Lower leg skin (tissue), 4 donors: Measurements from ENCODE around the gene ZDHHC4. TPM values are rescaled to one million over a fixed set of nuclear protein-coding genes. Genes with fewer than 3 reads are reported as not detected.
"Not testable (repeated sequence)": the region's sequence is repeated elsewhere in the genome, so short reads cannot be mapped to it uniquely, and the experiment has no call there.

Experiments
- DNase-seq, 2 donors: peaks; one replicate each; pipeline ENCODE4 v3.0.0-alpha.2; 2019; ENCODE audit warnings: low spot score in 2 of 2
- H3K4me3 ChIP-seq: fragments of 200-600 bp; sonication (generic); 2 replicates; pipeline ENCODE4 v1.5.1; 2017; ENCODE audit warnings: mild to moderate bottlenecking, low read depth; ENCODE audit not compliant: poor library complexity, severe bottlenecking
- POLR2A ChIP-seq, 2 donors: fragments of 450-650 bp; IDR thresholded peaks; one replicate each; pipeline ENCODE4 v1.6.1; 2016 to 2017; ENCODE audit warnings: antibody characterized with exemption in 2 of 2, mild to moderate bottlenecking in 1 of 2, moderate library complexity in 1 of 2
- WGBS, 2 donors: methylation state at CpG; one replicate each; pipeline ENCODE4 v1.1.5; 2018; 5-methylcytosine and 5-hydroxymethylcytosine counted together
- intact Hi-C: fragments of 100-400 bp; cut with DNase I; formaldehyde crosslinking; loops from one replicate; pipeline ENCODE4 v1.15.0; 2023; ENCODE audit warnings: low total_unique reads
- total RNA-seq, 4 donors: library from RNA; depleted of rRNA; stranded (reverse); fragments of >200 nt; gene quantifications; one replicate each; pipeline ENCODE4 v1.1.0, GENCODE V29; 2016
- TF ChIP-seq, protein P1 (sequence below), 3 donors: fragments of 450-650 bp; IDR thresholded peaks; one replicate each; pipeline ENCODE4 v1.5.1; 2016; ENCODE audit warnings: antibody characterized with exemption in 3 of 3, mild to moderate bottlenecking in 3 of 3, moderate library complexity in 2 of 3

Gene ZDHHC4
- total RNA-seq, 4 donors from 2014 or later, result 18.4 to 30.7 (median 23.3) TPM

DNA sequence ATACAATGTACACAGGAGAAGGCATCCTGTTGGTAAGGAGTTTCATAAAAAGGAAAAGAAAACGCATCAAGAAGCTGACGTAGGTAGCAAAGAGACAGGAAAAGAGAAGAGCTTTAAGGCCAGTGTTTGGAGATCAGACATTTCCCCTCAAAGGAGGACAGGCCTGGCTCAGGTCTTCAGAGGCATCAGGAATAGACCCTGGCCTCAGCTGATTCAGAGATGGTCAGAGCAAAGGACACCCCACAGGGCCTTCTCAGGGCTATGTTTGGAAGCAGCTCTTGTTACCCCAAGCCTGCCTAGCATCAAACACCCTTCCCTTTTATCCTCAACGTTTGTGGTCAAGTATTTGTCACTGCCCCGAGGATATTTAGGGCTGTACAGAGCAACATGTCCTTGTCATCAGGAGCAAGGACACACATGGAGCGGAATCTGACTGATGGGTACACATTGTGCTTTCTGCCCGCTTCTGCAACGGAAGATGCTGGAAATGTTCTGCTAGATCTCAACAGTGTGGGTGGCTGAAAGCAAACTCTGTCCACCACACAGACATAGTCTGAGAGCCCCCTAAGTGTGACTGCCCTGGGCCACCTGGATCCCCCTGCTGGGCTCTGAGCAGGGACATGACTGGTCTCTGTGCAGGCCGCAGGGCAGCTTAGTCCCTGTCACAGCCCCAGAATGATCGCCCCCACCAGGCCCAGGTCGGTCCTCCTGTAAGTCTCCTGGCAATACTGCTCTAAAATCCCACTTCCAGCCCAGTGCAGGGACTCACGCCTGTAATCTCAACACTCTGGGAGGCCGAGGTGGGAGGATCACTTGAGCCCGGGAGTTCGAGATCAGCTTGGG, 1.0 kb upstream of the ZDHHC4 start:
- intact Hi-C loops, result no loop called here
- WGBS, 2 donors, result 83 to 84% methylated on average over 14 of the region's 14 CpGs
- no peak for DNase-seq
- H3K4me3 ChIP-seq, result no peak overlapping the region
- TF ChIP-seq, protein P1, sequence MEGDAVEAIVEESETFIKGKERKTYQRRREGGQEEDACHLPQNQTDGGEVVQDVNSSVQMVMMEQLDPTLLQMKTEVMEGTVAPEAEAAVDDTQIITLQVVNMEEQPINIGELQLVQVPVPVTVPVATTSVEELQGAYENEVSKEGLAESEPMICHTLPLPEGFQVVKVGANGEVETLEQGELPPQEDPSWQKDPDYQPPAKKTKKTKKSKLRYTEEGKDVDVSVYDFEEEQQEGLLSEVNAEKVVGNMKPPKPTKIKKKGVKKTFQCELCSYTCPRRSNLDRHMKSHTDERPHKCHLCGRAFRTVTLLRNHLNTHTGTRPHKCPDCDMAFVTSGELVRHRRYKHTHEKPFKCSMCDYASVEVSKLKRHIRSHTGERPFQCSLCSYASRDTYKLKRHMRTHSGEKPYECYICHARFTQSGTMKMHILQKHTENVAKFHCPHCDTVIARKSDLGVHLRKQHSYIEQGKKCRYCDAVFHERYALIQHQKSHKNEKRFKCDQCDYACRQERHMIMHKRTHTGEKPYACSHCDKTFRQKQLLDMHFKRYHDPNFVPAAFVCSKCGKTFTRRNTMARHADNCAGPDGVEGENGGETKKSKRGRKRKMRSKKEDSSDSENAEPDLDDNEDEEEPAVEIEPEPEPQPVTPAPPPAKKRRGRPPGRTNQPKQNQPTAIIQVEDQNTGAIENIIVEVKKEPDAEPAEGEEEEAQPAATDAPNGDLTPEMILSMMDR (IDR thresholded peaks at IDR 0.05), result no peak
- TF ChIP-seq POLR2A (IDR thresholded peaks at IDR 0.05), result no peak

DNA sequence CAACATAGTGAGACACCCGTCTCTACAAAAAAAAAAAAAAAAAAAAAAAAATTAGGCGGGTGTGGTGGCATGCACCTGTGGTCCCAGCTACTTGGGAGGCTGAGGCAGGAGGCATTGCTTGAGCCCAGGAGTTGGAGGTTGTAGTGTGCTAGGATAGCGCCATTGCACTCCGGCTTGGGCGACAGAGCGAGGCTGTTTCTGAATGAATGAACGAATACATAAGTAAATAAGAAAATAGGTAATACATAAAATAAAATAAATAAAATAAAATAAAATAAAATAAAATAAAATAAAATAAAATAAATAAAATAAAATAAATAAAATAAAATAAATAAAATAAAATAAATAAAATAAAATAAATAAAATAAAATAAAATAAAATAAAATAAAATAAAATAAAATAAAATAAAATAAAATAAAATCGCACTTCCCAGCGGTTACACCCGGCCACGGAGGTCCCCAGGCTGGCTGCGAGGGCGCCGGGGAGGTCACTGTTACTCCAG, 336 bp upstream of the ZDHHC4 start:
- 15 to 18% methylated on average over 14 of the region's 14 CpGs for WGBS, 2 donors
- H3K4me3 ChIP-seq, result peak overlapping the region; percentile 64
- intact Hi-C loops, result not testable (repeated sequence)

GRCh38 chr7:6578114-6579084, 1.1 kb downstream of the ZDHHC4 start:
- no peak for DNase-seq
- H3K4me3 ChIP-seq, result no peak overlapping the region
- WGBS, 2 donors, result 87 to 88% methylated on average over 18 of the region's 18 CpGs
- no peak for TF ChIP-seq POLR2A (IDR thresholded peaks at IDR 0.05)
- TF ChIP-seq, protein P1 (IDR thresholded peaks at IDR 0.05), result no peak
- intact Hi-C loops, result no loop called here

More for the DNA sequence above, 336 bp upstream of the ZDHHC4 start:
- not testable (repeated sequence) for DNase-seq

DNA sequence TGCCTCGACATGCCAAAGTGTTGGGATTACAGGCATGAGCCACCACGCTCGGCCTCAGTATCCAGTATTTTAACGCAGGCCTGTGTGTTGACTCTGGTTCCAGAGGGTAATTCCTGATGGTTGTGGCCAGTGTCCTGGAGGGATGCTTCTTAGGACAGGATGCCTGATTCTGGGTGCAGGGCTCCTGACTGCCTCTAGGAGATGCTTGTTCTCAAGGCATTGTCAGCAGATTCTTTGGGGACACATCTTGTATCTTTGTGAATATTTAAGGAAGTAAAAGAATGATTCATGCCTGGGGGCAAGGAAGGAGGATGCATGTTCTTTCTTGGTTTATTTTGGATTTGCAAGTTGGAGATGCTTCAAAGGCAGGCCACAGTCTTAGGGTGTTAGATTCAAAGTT, 2.2 kb downstream of the ZDHHC4 start:
- intact Hi-C loops, result no loop called here
- 73 to 77% methylated on average over 4 of the region's 4 CpGs for WGBS, 2 donors
- H3K4me3 ChIP-seq, result no peak overlapping the region
- no peak for TF ChIP-seq POLR2A (IDR thresholded peaks at IDR 0.05)
- TF ChIP-seq, protein P1 (IDR thresholded peaks at IDR 0.05), result no peak
- DNase-seq, result no peak

GRCh38 chr7:6585746-6586432, 8.6 kb downstream of the ZDHHC4 start:
- intact Hi-C loops, DNase-seq, H3K4me3 ChIP-seq: not testable (repeated sequence)
- 88 to 94% methylated on average over 8 of the region's 8 CpGs for WGBS, 2 donors

- no peak overlapping the region for H3K4me3 ChIP-seq
- DNase-seq, result no peak
- TF ChIP-seq, protein P1 (IDR thresholded peaks at IDR 0.05), result no peak
- TF ChIP-seq POLR2A (IDR thresholded peaks at IDR 0.05), result no peak
- WGBS, 2 donors, result 90 to 92% methylated on average over 9 of the region's 9 CpGs
- intact Hi-C loops, result loop anchor here (2.0 kb wide), 1 partner anchor 52 kb away; no protein-coding TSS in a partner anchor
Measured at GRCh38 chr7:6588566-6588965, 11.3 kb downstream of the ZDHHC4 start.
